Heart left ventricle (tissue), 13 donors: ENCODE measurements around the gene PIK3AP1.

Source experiments
- CTCF ChIP-seq, 12 donors: fragments of 200-600 bp; sonication (generic) in 4 of 12; IDR thresholded peaks; one replicate each; pipeline versions ENCODE4 v1.5.0 to v1.8.0; 2018 to 2022; ENCODE audit warnings: antibody characterized with exemption in 12 of 12, mild to moderate bottlenecking in 5 of 12
- POLR2A ChIP-seq, 2 donors: fragments of 450-650 bp; IDR thresholded peaks; one replicate each; pipeline ENCODE4 v1.6.1; 2017; ENCODE audit warnings: antibody characterized with exemption in 2 of 2, mild to moderate bottlenecking in 2 of 2, moderate library complexity in 2 of 2
- donor health status: ischemic (EF 13 %, LVEDD 7.1; RV severe dilation, severe dysfunction).
- donor health status: DM: no; HTN: yes; CAD: no.
- donor health status: DM: no; HTN: no; CAD: no.
- donor health status: ischemic (EF 25% LVEDD 6.9; RV normal size, moderate dysfunction).
- donor health status: ischemic (EF 25% LVEDD 5.7; RV mildly dilated, moderate dysfunction).
- donor health status: ischemic (EF 35%, LVEDD 5.7; RV mildly dilated, moderate dysfunction).
- donor health status: nonischemic (EF 11% LVEDD 7.7; RV severe dilation, severe dysfunction).
- donor health status: DM: yes; HTN: yes; CAD: no.
- donor health status: PGD.
- donor health status: ischemic (EF 29% LVEDD 5.4; RV normal size, mild dysfunction).
- donor health status: nonischemic (EF 23%, LVEDD 6.1; RV moderate dilation, normal function).

DNA sequence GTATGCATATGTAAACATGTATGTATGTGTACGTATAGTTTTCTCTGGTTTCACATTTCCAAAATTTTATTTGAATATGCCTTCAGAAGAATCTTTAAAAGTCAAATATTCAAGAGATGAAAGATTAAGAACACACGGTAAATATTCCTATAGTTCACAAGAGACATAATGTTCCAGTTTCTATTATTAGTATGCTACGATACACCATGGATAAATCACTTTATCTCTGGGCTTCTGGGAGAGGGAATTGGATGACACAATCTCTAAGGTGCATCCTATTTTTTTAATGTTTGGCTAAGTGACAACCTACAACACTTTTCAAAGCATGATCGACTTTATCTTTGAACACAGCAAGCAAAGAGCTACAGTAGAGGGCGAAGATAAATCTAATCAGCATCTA, 147.3 kb downstream of the PIK3AP1 start:
- TF ChIP-seq POLR2A (IDR thresholded peaks at IDR 0.05) (no peak), CTCF (IDR thresholded peaks at IDR 0.05) (no peak)
